NCI-H510A treated with DMSO at 0.1 percent for 48 hours (cell line): Measurements from ENCODE around the gene IL1RAPL2.
"Not testable (repeated sequence)": the region's sequence is repeated elsewhere in the genome, so short reads cannot be mapped to it uniquely, and the experiment has no call there.

ENCODE experiments used
- DNase-seq: peaks from one replicate; lab custom pipeline; 2025; lab: John Stamatoyannopoulos, UW

The IL1RAPL2 gene

DNA sequence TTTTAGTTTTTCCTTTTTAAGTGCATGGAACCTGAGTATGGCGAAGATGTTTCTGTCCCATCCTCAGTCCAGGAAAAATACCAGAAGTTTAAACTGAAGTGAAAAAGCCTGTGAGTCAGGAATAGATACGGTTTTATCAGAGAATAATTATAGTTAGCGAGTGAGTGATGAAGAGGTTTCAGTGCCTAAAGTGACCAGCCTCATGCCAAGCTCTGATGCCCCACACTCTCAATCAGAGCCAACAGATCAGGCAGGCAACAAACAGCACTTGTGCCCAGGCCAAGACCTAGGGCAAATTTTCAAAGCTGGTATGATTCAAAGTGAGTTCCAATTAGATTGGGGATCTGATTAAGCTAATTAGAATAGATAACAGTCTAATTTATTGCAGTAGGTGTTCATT, 1043.5 kb downstream of the IL1RAPL2 start:
- DNase-seq: no peak

DNA sequence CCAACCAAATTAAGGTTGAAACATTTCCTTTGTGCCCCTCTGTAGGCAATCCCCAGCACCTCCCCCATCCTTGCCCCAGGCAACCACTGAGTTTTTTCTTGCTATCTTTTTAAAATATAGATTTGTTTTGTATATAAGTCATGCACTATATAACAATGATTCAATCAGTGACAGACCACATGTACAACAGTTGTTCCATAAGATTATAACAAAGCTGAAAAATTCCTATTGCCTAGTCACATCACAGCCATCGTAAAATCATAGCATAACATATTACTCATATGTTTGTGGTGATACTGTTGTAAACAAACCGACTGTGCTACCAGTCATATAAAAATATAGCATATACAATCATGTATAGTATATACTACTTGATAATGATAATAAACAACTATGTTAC, 1044.4 kb downstream of the IL1RAPL2 start:
- no peak for DNase-seq

DNA sequence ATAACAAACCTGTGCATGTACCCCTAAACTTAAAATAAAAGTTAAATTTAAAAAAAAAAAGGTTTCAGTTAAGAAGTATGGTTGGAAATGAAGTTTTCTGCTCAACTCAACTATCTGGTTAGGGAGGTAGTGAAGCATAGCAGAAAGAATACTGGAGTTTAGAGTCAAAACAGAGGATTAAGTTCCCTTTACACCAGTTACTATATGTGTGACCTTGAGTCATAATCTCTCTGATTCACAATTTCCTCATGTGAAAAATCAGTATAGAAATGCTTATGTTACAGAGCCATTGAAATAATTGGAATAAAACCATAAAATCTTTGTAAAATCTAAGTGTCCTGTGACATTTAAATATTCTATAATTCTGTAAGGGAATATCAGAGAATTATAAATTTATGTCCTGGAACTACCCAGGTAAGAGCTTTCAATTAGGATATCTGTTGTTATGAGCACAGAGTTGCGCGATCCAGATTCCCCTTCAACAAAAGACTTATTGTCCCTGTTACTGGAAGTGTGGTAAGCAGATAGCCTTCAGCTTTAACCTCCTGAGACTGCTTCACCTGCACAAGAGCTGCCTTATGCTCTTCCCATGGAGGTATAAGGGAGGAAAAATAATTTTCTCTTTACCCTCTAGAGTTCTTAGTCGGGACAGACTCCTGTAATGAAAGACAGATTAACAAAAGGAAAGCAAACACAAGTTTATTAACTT, 1052.5 kb downstream of the IL1RAPL2 start:
- DNase-seq: no peak

DNA sequence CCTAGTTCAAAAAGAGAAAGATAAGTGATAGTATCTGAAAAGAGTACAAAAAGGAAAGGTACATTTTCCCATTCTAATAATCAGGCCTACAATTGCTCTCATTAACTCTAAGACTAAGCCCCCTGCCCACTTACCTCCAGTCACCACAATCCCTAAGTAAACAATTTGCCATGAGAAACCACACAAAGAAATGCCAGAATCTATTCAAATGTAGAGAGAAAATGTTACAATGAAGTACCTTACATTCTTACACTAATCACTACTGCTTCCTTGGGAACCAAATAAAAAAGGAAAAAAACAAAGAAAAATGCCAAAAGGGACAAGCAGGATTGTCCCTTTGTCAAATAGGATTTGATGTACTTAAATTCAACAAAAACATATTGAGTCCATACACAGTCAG, 1068.2 kb downstream of the IL1RAPL2 start:
- no peak for DNase-seq

DNA sequence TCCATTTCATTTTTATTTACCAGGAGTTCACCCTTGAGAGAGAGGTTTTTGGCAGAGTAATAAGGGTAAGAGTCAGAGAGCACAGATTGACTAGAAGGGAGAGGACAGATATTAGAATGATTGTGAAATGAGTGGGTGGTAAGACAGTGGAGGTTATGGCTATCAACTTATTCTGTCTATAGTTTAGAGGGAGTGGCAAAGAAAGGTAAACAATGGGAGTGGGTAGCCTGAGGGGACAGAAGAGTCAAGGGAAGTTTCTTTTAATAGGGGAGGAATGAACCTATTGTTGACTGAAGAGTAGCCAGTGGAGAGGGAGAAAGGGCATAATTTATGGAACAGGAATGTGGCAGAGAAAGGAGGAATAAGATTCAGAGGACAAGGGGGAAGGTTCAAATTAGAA, 1069.8 kb downstream of the IL1RAPL2 start:
- DNase-seq: no peak

DNA sequence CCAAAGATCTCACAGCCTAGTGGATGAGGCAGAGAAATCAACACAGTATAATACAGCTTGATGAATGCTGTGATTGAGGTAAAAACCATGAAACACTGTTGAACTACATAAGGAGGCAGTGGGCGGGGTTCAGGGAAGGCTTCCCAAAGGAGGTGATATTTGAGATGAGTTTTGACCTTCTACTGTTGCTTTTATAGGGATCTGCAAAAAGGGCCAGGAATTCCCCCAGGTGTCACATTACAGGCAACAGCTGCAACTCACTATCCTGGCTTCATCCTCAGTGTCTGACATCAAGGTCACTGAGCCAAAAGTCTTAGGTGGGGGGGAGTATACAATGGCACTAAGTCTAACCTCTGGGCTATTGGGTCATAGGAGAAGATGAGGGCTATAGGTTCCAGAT, 1070.7 kb downstream of the IL1RAPL2 start:
- peak; percentile 14 for DNase-seq

DNA sequence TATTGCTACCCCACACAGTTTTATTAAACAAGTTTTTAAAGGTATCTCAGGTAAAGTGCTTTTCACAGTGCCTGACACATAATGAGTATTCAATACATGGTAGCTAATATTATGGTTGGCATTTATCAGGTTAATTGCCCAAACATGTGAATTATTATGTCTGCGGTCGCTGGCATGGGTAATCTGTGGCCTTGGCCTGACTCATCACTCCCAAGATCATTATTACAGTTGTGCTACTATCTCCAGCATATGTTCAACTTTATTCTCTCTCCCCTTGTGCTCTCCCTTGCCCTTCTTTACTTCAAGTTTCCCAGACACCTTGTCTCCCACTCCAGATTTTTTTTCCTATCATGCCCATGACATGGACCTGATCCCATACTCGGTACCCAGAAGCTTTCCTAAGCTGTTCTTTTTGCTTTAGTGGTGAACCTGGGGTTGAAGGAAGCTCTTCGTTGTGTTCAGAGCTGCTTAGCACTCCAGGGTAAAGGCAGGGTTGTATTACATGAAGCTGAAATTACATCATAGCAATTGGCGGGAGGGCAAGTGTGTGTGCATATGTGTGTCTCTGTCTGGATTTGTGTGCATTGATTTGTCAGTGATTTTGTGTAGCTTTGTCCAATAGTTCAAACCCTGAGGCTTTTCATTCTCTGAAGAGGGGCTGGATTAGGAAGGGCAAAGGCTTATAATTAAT, 1079.8 kb downstream of the IL1RAPL2 start:
- DNase-seq: no peak

DNA sequence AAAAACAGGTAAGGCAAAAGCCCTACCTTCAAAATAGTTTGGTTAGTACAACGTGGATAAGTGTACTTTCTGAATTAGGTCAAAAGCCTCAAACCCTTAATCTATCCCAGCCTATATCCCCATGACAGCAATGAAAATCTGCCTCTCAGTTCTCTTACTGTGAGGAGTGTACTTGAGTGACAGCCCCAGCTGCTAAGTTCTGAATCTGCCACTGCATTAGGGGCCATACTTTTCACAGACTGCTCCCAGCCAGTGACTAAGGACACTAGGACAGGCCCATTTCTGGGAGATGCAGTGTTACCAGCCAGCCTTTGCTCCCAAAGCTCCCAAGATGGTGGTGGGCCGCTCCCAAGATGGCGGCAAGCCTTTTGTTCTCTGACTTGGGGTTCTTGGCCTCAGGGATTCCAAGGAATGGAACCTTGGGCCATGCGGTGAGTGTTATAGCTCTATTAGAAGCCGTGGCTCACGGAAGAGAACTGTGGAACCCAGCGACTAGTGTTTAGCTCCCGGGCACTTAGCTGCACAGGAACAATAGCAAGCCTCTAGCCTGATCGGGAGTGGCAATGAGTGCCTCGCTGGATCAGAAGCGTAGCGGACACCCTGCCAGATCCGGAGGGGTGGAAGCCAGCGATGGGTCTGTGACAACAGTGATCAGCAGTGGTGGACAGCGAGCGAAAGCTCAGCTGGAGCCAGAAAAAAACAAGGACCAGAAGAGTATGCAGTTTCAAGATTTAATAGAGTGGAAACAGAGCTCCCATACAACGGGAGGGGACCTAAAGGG, 1080.8 kb downstream of the IL1RAPL2 start:
- DNase-seq: no peak

DNA sequence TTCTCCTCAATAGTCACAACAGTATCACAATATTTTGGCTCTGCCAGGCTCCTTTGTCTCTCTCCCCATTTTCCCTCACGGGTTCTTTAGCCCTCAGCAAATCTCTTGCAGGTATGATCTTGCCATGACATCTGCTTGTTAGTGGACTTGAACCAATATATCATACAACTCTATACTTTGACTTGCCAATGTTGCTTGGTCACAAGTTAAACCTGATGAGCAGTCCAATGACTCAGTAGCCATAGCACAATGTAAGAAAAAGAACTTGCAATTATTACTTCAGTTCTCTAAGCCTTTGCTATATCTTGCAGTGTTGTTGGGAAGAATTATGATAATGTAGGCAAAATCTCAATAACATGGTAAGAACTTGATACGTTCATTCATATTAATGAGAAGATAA, 1081.8 kb downstream of the IL1RAPL2 start:
- DNase-seq: no peak

DNA sequence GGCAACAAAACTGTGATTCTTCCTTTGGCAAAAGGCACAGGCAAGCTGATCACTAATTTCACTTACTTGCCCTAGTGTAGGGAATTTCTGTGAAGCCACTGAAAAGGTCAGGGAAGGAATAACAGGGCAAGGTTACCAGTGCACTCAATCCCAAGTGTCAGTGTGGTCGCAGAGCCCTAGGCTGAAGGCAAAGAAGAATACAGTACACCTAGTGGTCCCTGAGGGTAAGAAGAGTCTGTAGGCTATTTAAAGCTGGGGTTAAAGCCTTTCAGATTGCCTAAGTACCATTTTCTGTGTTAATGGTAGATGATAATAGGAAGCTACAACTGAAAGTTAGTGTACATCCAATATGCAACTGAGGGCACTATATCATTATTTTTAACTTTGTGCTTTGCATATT, 1082.7 kb downstream of the IL1RAPL2 start:
- no peak for DNase-seq

DNA sequence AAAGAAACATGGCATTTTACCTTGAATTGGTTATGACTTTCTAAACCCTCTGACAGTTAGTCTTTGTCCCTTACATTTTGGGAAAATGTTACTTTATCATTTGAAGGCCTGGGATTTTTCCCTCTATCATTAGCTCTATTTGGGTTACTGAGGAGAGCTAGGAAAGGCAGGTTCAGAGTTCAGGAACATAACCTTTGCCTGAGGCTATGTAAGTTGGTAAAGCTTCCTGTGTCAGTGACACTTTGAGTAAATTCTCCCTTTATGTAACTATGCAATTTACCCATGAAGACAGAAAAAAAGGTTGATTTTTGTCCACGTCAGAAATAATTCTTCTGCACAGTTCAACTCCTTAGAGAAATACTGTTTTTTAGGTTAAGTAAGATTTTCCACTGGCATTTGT, 1084.6 kb downstream of the IL1RAPL2 start:
- DNase-seq: no peak

DNA sequence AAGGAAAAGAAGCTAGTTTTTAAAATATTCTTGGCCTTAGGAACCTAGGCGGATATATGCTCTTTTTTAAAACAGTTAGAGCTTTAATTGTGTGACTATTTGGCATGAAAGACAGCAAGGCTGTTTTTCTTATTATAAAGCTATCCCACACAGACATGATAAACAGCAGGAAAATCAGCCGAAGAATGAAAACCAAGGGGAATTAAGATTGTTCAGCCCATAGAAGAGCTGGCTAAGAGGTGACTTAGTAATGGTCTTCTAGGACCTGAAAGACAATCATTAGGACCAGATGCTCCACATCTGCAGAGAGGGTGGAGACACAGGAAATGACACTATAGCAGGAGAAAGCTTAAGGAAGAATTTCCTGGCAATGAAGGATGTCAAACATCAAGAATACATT, 1085.0 kb downstream of the IL1RAPL2 start:
- no peak for DNase-seq

DNA sequence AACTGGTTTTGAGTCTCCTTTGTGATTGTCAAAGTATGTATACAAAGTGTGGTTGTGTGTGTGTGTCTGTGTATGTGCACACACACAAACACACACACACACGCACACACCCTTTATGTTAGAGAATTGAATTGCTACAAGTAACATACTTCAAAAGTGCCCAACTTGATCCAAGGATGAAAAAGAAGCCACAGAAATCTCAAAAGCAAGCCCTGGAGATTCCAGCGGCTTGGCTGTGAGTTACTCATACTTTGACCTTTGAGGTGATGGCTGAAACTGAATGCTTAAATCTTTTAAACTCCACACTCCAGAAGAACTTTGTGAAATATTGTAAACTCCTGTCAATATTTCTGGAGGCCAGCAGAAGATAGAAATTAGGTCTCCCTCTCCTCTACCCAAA, 1087.9 kb downstream of the IL1RAPL2 start:
- no peak for DNase-seq

DNA sequence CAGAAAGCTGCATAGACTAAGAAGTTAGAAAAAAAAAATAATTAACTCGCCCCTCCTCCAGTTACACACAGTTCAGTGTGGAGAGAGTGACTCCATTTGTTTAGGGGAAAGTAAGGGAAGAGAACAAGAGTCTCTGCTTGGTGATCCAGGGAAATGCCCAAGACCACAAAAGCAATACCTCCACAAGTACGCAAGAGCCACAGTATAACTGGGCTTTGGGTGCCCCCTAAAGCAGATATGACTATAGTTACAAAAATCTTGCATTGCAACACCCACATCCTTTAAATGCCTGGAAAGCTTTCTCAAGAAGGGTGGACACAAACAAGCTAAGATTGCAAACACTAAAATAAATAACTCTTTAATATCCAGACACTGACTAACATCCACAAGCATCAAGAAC, 1092.1 kb downstream of the IL1RAPL2 start:
- no peak for DNase-seq

DNA sequence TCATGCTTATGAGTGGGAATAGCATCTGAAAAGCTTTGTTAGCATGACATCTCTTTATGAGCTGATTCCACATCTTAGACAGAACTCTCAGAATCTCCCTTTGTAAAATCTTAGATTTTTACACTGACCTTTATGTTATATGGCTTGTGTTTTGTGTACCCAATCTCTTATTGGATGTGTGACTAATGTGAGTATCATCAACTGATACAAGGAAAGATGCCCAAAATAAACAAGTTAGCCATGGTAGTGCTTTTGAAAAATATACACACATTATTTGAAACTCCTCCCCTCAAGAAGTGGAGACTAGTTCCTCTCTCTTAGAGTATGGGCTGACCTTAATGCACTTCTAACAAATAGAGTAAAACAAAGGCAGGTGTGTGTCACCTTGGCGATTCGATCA, 1096.2 kb downstream of the IL1RAPL2 start:
- DNase-seq: no peak

DNA sequence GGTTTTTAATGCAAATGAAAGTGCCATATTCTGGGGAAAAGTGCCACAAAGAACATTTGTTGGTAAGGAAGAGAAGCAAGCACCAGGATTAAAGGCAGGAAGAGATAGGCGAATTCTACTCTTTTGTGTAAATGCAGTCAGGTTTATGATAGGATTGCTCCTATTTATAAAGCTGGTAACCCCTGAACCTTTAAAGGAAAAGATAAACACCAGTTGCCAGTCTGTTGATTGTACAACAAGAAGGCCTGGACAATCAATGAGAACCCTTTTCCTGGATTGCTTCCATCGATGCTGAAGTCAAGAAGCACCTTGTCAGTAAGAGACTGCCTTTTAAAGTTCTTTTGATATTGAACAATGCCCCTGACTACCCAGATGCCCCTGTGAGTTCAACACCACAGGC, 1098.2 kb downstream of the IL1RAPL2 start:
- no peak for DNase-seq

DNA sequence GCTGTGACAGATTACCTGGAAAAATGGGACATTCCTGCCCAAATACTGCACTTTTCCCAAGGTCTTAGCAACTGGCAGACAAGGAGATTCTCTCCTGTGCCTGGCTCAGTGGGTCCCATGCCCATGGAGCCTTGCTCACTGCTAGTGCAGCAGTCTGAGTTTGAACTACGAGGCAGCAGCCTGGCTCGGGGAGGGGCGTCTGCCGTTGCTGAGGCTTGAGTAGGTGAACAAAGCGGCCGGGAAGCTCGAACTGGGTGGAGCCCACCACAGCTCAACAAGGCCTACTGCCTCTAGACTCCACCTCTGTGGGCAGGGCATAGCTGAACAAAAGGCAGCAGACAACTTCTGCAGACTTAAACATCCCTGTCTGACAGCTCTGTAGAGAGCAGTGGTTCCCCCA, 1118.3 kb downstream of the IL1RAPL2 start:
- not testable (repeated sequence) for DNase-seq

DNA sequence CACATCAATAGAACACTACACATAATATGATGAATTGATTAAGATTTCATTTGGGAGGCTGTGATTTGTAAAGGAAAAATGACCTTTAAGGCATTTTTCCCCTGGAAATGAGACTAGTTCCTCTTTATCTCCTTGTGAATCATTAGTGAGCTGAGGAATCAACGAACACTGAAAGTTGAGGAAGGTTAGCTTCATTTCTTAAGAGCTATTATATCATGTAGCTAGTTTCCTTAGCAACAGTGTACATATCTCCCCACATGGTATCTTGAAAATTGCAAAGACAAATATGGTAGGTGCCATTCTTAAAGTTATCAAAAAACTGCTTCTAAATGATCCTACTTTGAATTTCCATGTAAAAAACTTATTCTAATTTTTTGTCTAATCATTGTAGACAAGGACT, 1128.8 kb downstream of the IL1RAPL2 start:
- DNase-seq: no peak

DNA sequence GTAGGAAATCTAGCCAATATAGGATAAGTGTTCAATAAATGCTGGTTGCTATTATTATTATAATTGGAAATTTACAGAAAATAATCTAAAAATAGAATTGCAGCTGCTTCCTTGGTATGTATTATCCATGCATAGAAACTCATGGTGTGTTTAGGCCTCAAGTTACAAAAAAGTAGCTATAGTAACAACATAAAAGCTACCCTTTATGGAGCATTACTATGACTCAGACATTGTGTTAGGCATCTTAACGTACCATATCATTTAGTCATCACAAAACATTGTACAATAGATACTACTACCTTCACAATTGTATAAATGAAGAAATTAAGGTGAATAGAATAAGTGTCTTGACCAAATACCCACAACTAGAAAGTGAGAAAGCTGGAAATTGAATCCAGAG, 1129.5 kb downstream of the IL1RAPL2 start:
- DNase-seq: no peak

DNA sequence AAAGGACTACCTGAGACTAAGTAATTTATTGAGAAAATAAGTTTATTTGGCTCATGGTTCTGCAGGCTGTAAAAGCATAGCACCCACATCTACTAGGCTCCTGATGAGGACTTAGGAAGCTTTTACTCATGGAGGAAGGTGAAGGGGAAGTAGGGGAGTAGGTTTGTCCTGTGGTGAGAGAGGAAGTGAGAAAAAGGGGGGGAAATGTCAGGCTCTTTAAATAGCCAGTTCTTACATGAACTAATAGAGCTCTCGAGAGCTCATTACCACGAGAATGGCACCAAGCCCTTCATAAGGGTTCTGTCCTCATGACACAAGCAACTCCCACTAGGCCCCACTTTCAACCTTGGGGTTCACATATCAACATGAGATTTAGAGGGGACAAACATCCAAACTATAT, 1130.9 kb downstream of the IL1RAPL2 start:
- DNase-seq: no peak

DNA sequence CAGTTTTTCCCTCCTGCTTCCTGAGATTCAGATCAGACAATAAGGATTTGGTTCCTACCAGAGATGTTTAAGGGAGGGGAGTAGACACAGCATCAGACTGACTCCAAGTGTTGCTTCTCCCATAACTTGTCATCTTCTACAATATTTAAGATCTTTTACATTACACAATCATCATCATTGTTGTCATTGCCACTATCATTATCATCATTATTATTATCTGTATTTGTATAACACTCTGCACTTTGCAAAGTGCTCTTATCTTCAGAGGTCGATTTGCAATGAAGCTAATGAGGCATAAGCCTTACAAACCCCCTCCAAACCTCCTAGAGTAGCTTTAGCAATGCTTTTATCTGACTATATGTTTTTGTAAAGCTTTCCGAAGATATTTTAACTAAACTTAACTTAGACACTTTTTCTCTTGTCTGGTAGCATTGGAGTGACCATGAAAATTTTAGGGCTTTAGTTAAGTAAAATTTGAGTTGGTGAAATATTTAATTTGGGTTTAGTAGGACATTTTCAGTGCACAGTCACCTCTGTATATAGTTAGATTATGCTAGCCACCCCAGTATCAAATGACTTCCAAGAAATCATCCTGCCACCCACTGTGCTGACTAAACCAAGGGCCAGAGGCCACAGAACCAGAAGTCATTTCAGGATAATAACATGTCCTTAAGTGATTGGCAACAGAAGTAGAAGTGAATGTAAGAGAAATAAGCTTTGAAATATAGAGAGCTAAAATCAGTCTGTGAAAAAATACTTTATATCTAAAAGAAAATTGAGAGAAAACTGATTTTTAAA, 1132.2 kb downstream of the IL1RAPL2 start:
- no peak for DNase-seq

DNA sequence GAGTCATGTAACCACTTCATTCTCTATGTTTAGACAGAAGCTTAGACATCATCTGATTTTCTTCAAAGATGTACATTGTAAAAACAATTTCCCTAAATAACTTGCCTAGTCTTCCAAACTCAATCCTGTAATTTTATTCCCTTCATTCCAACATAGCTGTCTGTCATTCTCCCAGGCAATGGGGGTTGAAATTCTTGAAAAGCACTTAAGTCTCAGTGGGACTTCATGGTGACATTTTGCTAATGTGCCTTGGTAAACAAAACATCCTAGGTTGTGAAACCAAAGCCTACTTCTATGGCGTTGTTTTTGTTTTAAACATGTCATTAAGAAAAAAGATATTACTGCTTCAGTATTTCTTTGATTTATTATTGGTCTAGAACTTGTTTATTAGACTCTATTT, 1134.3 kb downstream of the IL1RAPL2 start:
- no peak for DNase-seq
